Measurements from ENCODE around the gene TNNC2. TPM values are rescaled to one million over a fixed set of nuclear protein-coding genes. Genes with fewer than 3 reads are reported as not detected.

TNNC2 gene
- polyA plus RNA-seq, 1 of the 3 experiments (the other 2 are of a cell fraction): 1.1 TPM

- TF ChIP-seq POLR2AphosphoS5 (IDR thresholded peaks at IDR 0.05; ENCODE audit: low read depth, low read length): peak; percentile 48; the same call in 1 of the 2 replicates
- TF ChIP-seq CTCF (IDR thresholded peaks at IDR 0.05): no peak
- TF ChIP-seq USF1 (IDR thresholded peaks at IDR 0.05; ENCODE audit: borderline replicate concordance, low read depth): no peak
- no peak for TF ChIP-seq FOXJ3 (CRISPR knock-in tag; IDR thresholded peaks at IDR 0.05)
- peak; percentile 92 for TF ChIP-seq PBX3 (IDR thresholded peaks at IDR 0.05)
- TF ChIP-seq NRF1 (IDR thresholded peaks at IDR 0.05; ENCODE audit: low read depth, low read length): no peak
- TF ChIP-seq CHD2 (IDR thresholded peaks at IDR 0.05; ENCODE audit: low read length, partially characterized antibody): no peak
- peak; percentile 14; the same call in 1 of the 2 replicates for TF ChIP-seq RXRA (IDR thresholded peaks at IDR 0.05; ENCODE audit: borderline replicate concordance, low read depth)
- no peak for TF ChIP-seq YY1 (IDR thresholded peaks at IDR 0.05; ENCODE audit: low read depth)
- TF ChIP-seq FOXM1 (IDR thresholded peaks at IDR 0.05; ENCODE audit: low read depth): peak; percentile 69; the same call in 1 of the 2 replicates
- TF ChIP-seq MAX (IDR thresholded peaks at IDR 0.05; ENCODE audit: low read depth): peak; percentile 47
- peak; percentile 83 for TF ChIP-seq REST (IDR thresholded peaks at IDR 0.05; ENCODE audit: low read depth, low read length)
- peak in 1 of 2 experiments; percentile 72; a peak in 2 of 4 replicates for TF ChIP-seq EP300 (IDR thresholded peaks at IDR 0.05; ENCODE audit: borderline replicate concordance in 1 of 2, low read depth in 1 of 2, low read length in 1 of 2)
- TF ChIP-seq TCF12 (IDR thresholded peaks at IDR 0.05): peak; percentile 97
- no peak for TF ChIP-seq RFX5 (IDR thresholded peaks at IDR 0.05; ENCODE audit: low read length)
- no peak for TF ChIP-seq GABPA (IDR thresholded peaks at IDR 0.05; ENCODE audit: low read depth)
- no peak for TF ChIP-seq EZH2phosphoT487 (IDR thresholded peaks at IDR 0.05; ENCODE audit: borderline replicate concordance, low read depth)
Observed at GRCh38 chr20:45781391-45781931, 45.7 kb downstream of the TNNC2 start (continued).

All from SK-N-SH (cell line).